ENCODE data around the gene SDCCAG8.

GRCh38 chr1:243269461-243269801 lies 13.6 kb downstream of the SDCCAG8 start:
- TF ChIP-seq CTCF (IDR thresholded peaks at IDR 0.05), result no peak
- TF ChIP-seq POLR2AphosphoS5 (IDR thresholded peaks at IDR 0.05), result no peak
- TF ChIP-seq POLR2A (IDR thresholded peaks at IDR 0.05), result no peak

Data from suprapubic skin (tissue), 4 donors.